ENCODE measurements around the gene TNFSF12.

TNFSF12 gene

GRCh38 chr17:7549401-7550055, 670 bp downstream of the TNFSF12 start:
- no peak for TF ChIP-seq POLR2AphosphoS5 (IDR thresholded peaks at IDR 0.05; ENCODE audit: low read depth, low read length)
- no peak for TF ChIP-seq POLR2A (IDR thresholded peaks at IDR 0.05; ENCODE audit: low read depth, low read length)
- TF ChIP-seq TAF1 (IDR thresholded peaks at IDR 0.05; ENCODE audit: borderline replicate concordance, low read depth, low read length): no peak
- DNase-seq (ENCODE audit: insufficient read length): no peak
- peak; percentile 33 for FAIRE-seq

GRCh38 chr17:7550344-7550743, 1.5 kb downstream of the TNFSF12 start:
- DNase-seq (ENCODE audit: insufficient read length): no peak
- no peak for FAIRE-seq
- TF ChIP-seq POLR2AphosphoS5 (IDR thresholded peaks at IDR 0.05; ENCODE audit: low read depth, low read length) (no peak), POLR2A (IDR thresholded peaks at IDR 0.05; ENCODE audit: low read depth, low read length) (no peak), TAF1 (IDR thresholded peaks at IDR 0.05; ENCODE audit: borderline replicate concordance, low read depth, low read length) (no peak)

DNA sequence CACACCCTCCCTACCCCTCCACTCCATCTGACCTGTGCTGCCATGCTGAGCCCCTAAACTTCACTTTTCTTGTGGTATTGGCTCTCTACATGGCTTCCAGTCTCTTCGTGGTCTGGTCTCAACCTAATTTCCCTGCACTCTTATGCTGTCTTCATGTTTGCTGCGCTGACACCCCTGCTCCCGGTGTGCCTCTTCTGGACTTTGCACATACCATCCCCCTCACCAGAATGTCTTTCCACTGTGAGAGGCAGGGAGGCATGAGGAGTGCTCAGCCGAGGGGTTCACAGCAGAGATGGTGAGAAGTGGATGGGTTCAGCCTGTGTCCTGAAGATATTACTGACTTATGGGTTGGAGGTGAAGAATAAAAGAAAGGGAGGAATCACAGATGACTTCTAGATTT, 2.5 kb downstream of the TNFSF12 start:
- no peak for DNase-seq (ENCODE audit: insufficient read length)
- FAIRE-seq: no peak
- TF ChIP-seq TAF1 (IDR thresholded peaks at IDR 0.05; ENCODE audit: borderline replicate concordance, low read depth, low read length) (no peak), POLR2A (IDR thresholded peaks at IDR 0.05; ENCODE audit: low read depth, low read length) (no peak), POLR2AphosphoS5 (IDR thresholded peaks at IDR 0.05; ENCODE audit: low read depth, low read length) (no peak)

DNA sequence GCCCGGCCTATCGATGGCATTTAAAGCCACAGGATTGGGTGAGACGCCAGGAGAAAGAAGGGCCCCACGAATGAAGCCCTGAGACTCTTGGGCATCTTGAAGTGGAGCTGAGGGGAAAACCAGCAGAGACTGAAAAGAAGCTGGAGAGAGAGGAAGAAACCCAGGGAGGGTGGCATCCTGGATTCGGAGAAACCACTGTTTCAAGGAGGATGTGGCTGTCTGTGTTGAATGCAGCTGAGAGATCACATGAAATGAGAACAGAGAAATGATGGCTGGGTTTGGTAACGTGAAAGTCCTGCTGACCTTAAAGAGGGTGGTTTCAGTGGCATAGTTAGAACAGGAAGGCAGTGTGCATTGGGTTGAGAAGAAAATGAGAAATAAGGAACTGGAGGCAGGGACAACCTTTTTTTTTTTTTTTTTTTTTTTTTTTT, 3.8 kb downstream of the TNFSF12 start:
- peak; percentile 95 for FAIRE-seq
- peak; percentile 49 for DNase-seq (ENCODE audit: insufficient read length)
- TF ChIP-seq TAF1 (IDR thresholded peaks at IDR 0.05; ENCODE audit: borderline replicate concordance, low read depth, low read length) (no peak), POLR2A (IDR thresholded peaks at IDR 0.05; ENCODE audit: low read depth, low read length) (no peak), POLR2AphosphoS5 (IDR thresholded peaks at IDR 0.05; ENCODE audit: low read depth, low read length) (no peak)

DNA sequence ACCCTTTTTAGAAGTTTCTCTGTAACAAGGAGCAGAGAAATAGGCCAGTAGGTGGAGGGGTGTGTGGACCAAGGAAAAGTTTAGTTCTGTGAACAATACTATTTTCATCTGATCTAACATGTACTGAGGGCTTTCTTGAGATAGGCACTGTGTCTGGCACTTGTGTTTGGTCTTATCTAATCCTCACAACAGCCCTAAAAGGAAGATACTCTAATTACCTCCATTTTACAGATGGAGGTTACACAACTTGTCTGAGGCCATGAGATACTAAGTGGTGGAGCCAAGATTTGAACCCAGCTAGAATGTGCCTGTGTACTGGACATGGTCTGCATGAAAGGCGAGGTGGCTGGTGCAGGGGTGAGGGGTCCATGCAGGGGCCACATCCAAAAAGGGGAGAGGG, 4.5 kb downstream of the TNFSF12 start:
- DNase-seq (ENCODE audit: insufficient read length) (no peak), FAIRE-seq (peak; percentile 38)
- TF ChIP-seq TAF1 (IDR thresholded peaks at IDR 0.05; ENCODE audit: borderline replicate concordance, low read depth, low read length) (no peak), POLR2AphosphoS5 (IDR thresholded peaks at IDR 0.05; ENCODE audit: low read depth, low read length) (no peak), POLR2A (IDR thresholded peaks at IDR 0.05; ENCODE audit: low read depth, low read length) (no peak)

DNA sequence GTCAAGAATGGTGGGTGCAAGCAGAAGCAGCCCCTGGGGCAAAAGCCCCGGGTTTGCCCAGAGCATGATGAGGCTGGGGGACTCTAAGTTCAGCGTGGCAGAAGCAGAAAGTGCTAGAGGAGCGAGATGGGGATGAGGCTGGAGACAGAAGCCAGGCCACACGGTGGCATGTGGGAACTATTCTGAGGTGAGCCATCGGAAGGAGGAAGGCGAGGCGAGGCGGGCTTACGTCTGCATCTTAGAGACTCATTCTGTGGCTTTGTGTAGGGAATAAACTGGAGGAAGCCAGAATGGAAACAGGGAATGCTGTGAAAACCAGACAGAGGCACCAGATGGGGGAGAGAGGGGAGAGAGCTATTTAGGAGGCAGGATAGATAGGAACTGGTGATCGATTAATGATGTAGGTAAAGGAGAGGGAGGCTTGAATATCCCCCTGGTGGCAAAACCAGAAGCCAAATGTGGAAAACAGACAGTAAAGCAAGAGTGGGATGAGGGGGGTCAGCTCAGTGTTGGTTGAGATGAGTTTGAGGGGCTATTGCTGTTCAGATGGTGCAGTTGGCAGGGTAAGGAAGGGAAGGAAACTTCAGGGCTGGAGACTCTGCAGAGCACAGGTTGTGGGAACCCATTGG, 6.6 kb downstream of the TNFSF12 start:
- DNase-seq (ENCODE audit: insufficient read length): no peak
- FAIRE-seq: no peak
- no peak for TF ChIP-seq POLR2AphosphoS5 (IDR thresholded peaks at IDR 0.05; ENCODE audit: low read depth, low read length)
- no peak for TF ChIP-seq TAF1 (IDR thresholded peaks at IDR 0.05; ENCODE audit: borderline replicate concordance, low read depth, low read length)
- no peak for TF ChIP-seq POLR2A (IDR thresholded peaks at IDR 0.05; ENCODE audit: low read depth, low read length)

- TF ChIP-seq POLR2AphosphoS5 (IDR thresholded peaks at IDR 0.05; ENCODE audit: low read depth, low read length) (no peak), POLR2A (IDR thresholded peaks at IDR 0.05; ENCODE audit: low read depth, low read length) (no peak), TAF1 (IDR thresholded peaks at IDR 0.05; ENCODE audit: borderline replicate concordance, low read depth, low read length) (no peak)
- FAIRE-seq (no peak), DNase-seq (ENCODE audit: insufficient read length) (no peak)
Measured at GRCh38 chr17:7556627-7557026, 7.8 kb downstream of the TNFSF12 start.

- FAIRE-seq (no peak), DNase-seq (ENCODE audit: insufficient read length) (no peak)
- TF ChIP-seq POLR2AphosphoS5 (IDR thresholded peaks at IDR 0.05; ENCODE audit: low read depth, low read length): no peak
- TF ChIP-seq TAF1 (IDR thresholded peaks at IDR 0.05; ENCODE audit: borderline replicate concordance, low read depth, low read length): no peak
- no peak for TF ChIP-seq POLR2A (IDR thresholded peaks at IDR 0.05; ENCODE audit: low read depth, low read length)
Measured at GRCh38 chr17:7557147-7557764, 8.4 kb downstream of the TNFSF12 start.

DNA sequence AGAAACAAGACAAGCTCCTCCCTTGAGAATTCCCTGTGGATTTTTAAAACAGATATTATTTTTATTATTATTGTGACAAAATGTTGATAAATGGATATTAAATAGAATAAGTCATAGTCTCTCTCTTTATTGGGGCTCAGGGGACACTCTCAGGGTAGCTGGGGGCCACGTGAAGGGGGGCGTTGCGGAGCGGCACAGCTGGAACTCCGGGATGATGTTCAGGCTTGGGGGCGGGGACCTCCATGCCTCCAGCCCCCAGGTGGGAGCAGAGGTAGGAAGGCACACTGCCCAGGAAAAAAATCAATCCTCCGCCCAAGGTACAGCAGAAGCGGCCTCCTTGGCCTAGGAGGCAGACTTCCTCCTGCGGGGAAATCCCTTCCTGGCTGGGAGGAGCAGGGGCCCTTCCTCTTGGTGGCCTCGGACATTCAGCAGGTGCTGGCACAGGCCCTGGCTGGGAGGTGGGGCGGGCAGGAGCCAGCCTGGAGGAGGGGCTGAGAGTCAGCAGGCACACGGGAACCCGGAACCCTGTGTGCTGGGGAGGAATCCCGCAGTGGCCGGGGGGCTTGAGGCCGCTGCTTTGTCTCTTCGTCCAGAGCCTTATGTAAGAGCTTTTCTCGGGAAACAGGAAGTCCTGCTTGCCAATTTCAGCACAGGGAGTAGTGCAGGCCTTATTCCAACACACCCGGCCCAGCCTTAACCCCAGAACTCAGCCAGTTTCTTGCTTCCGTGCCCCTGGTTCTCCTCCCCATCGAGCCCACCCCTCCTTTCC, 9.1 kb downstream of the TNFSF12 start:
- peak; percentile 86 for FAIRE-seq
- TF ChIP-seq POLR2A (IDR thresholded peaks at IDR 0.05; ENCODE audit: low read depth, low read length) (peak; percentile 32; the same call in 1 of the 2 replicates), POLR2AphosphoS5 (IDR thresholded peaks at IDR 0.05; ENCODE audit: low read depth, low read length) (no peak), TAF1 (IDR thresholded peaks at IDR 0.05; ENCODE audit: borderline replicate concordance, low read depth, low read length) (no peak)
- peak; percentile 44 for DNase-seq (ENCODE audit: insufficient read length)

- TF ChIP-seq TAF1 (IDR thresholded peaks at IDR 0.05; ENCODE audit: borderline replicate concordance, low read depth, low read length) (no peak), POLR2AphosphoS5 (IDR thresholded peaks at IDR 0.05; ENCODE audit: low read depth, low read length) (no peak), POLR2A (IDR thresholded peaks at IDR 0.05; ENCODE audit: low read depth, low read length) (no peak)
- DNase-seq (ENCODE audit: insufficient read length): no peak
- no peak for FAIRE-seq
Measured at GRCh38 chr17:7558544-7559319, 9.9 kb downstream of the TNFSF12 start, which contains the start of gene TNFSF13. Gene TNFSF13, plus strand, starts transcription at chr17:7558750. Its CDS starts 290 bp downstream, at chr17:7559040.

Data from GM12892 (cell line).